Measurements from ENCODE around the gene FAM114A2.

DNA sequence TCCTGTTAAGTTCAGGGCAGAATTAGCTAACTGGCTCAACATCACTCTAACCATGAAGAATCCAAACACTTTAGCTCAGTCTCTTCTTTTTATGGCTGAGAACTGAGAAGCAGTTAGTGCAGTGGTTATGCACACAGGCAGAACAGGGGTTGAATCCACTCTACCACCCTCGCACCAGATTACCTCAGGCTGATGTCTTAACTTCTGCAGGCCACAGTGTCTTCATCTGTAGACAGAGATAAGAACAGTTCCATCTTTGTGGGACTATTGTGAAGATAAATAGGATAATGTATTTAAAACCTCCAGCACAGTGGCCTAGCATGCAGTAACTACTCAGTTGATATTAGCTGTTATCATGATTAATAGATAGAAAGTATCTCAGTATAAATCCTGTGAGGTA, 54.8 kb downstream of the FAM114A2 start:
- TF ChIP-seq, protein P1, sequence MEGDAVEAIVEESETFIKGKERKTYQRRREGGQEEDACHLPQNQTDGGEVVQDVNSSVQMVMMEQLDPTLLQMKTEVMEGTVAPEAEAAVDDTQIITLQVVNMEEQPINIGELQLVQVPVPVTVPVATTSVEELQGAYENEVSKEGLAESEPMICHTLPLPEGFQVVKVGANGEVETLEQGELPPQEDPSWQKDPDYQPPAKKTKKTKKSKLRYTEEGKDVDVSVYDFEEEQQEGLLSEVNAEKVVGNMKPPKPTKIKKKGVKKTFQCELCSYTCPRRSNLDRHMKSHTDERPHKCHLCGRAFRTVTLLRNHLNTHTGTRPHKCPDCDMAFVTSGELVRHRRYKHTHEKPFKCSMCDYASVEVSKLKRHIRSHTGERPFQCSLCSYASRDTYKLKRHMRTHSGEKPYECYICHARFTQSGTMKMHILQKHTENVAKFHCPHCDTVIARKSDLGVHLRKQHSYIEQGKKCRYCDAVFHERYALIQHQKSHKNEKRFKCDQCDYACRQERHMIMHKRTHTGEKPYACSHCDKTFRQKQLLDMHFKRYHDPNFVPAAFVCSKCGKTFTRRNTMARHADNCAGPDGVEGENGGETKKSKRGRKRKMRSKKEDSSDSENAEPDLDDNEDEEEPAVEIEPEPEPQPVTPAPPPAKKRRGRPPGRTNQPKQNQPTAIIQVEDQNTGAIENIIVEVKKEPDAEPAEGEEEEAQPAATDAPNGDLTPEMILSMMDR (IDR thresholded peaks at IDR 0.05), result no peak
- no peak for TF ChIP-seq POLR2A (IDR thresholded peaks at IDR 0.05; ENCODE audit: low read depth)

Data from esophagus muscularis mucosa (tissue), 3 donors.